Stimulated activated CD4-positive, alpha-beta T cell treated with anti-CD3 and anti-CD28 coated beads, Interleukin-2, amount 100 ng/mL, for 24 hours (primary cell): ENCODE measurements around the gene GSTM4.
A peak's percentile ranks its signal among the peaks of the same experiment; 100 is the strongest.
"Not testable (repeated sequence)": the region's sequence is repeated elsewhere in the genome, so short reads cannot be mapped to it uniquely, and the experiment has no call there.

Experiments used
- DNase-seq, 2 donors: peaks; one replicate each; pipeline ENCODE4 v3.0.0-alpha.2; 2020

Gene GSTM4

DNA sequence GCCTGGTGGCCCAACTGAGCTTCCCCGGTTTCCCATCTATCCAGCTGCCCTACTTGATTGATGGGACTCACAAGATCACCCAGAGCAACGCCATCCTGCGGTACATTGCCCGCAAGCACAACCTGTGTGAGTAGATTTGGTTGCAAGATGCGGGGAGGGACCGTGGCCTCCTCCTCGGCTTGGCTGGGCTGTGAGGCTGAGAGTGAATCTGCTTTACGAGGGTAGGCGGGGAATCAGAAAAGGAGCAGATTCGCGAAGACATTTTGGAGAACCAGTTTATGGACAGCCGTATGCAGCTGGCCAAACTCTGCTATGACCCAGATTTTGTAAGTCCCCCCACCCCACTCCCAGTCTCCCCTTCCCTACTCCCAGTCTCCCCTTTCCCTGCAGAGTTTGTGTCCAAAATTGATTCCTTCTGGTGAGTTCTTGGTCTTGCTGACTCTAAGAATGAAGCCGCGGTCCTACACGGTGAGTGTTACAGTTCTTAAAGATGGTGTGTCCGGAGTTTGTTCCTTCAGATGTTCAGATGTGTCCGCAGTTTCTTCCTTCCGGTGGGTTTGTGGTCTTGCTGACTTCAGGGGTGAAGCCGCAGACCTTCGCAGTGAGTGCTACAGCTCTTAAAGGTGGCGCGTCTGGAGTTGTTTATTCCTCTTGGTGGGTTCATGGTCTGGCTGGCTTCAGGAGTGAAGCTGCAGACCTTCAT lies 13.5 kb downstream of the GSTM4 start:
- DNase-seq, result no peak

DNA sequence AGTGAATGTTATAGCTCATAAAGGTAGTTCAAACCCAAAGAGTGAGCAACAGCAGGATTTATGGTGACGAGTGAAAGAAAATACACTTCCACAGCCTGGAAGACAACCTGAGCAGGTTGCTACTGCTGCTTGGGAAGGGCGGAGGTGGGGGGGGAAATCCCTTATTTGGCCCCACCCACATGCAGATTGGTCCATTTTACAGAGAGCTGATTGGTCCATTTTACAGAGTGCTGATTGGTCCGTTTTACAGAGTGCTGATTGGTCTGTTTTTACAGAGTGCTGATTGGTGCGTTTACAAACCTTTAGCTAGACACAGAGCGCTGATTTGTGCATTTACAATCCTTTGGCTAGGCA lies 14.0 kb downstream of the GSTM4 start:
- not testable (repeated sequence) for DNase-seq

DNA sequence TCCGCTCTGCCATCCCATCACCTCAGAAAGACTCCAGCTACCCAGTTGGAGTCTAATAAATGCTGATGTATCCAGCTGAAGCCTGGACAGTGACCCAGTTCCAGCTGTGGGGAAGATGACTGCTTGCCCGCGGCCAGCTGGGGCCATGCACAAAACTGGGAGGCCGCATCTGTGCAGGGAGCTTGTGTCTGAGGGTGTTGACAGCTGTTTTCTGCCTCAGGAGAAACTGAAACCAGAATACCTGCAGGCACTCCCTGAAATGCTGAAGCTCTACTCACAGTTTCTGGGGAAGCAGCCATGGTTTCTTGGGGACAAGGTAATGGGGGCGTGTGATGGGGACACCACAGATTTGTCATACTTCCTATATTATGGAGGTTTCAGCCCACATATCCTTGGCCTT lies 15.2 kb downstream of the GSTM4 start:
- DNase-seq, result no peak

DNA sequence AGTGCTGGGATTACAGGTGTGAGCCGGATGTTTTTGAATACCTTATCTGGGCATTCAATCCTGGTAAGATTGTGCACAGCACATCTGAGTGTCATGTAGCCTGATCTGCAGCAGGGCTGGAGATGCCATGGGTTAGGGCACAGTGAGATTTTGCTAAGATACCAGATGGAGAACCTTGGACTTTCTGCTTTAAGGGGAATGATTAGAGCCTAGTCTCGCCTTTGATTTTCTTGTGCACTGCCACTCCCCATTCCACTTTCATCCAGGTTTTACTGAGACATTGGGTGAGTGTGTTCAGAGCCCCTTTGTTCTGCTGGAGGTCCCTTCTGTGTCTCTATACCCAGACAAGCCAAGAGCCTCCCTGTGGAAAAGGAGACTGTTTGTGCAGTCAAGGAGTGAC lies 18.0 kb downstream of the GSTM4 start:
- not testable (repeated sequence) for DNase-seq

DNA sequence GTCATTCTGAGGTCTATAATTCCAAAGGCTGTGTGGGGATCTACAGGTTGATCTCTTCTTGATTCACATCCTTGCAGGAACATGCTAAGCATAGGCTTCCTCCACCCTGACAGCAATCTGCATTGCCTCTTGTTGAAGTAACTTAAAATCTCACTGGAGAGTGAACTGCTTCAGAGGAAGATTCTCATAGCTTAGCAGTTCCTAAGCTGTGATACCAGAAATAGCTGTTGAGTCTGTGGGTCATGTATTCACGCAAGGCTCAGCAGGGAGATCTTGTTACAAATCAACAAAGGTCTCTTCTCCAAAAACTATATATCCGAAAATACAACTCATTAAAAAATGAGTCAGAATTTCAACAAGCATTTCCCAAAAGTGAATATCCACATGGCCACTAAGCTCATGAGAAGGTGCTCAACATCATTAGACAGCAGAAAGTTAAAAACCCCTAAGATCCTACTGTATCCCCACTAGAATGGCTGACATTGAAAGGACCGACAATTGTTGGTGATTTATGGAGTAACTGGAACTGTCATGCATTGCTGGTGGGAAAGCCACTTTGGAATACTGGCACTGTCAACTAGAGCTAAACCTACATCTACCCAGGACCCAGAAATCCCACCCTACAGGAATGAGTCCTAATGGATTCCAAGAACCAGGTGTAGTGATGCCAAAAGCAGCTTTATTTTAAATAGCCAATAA lies 20.9 kb downstream of the GSTM4 start:
- not testable (repeated sequence) for DNase-seq

DNA sequence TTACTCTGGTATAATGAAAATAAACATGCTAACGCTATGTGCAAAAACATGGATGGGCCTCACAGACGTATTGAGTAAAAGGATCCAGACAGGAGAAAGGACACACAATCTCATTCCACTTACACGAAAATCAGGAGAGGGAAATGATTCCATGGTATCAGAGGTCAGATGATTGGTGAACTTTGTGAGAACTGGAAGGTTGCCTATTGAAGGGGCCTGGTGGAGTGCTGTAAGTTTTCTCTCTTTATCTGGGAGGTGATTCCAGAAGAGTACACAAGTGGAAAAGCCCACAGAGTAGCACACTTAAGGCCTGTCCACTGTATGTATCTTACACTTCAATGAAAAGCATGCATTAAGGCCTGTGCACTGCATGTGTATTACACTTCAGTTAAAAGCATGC lies 21.6 kb downstream of the GSTM4 start:
- DNase-seq, result no peak

DNA sequence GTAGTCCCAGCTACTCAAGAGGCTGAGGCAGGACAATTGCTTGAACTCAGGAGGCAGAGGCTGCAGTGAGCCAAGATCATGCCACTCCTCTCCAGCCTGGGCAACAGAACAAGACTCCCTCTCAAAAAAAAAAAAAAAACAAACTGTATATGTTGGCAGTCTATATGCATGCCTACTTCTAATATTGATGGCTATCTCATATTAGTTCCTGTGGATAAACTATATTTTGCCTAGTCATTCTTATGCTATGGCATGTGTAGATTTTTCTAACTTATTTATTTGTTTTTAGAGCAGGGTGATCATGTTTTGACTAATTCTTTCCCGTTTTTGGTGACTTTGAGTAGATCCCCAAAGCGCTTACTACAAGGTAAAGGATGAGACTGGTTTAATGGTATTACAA lies 22.7 kb downstream of the GSTM4 start:
- DNase-seq, result not testable (repeated sequence)

DNA sequence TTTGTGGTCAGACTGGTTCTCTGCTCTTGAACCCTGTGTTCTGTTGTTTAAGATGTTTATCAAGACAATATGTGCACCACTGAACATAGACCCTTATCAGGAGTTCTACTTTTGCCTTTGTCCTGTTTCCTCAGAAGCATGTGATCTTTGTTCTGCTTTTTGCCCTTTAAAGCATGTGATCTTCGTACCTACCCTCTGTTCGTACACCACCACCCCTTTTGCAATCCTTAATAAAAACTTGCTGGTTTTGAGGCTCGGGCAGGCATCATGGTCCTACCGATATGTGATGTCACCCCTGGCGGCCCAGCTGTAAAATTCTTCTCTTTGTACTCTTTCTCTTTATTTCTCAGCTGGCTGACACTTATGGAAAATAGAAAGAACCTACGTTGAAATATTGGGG lies 28.9 kb downstream of the GSTM4 start:
- DNase-seq, result not testable (repeated sequence)

DNA sequence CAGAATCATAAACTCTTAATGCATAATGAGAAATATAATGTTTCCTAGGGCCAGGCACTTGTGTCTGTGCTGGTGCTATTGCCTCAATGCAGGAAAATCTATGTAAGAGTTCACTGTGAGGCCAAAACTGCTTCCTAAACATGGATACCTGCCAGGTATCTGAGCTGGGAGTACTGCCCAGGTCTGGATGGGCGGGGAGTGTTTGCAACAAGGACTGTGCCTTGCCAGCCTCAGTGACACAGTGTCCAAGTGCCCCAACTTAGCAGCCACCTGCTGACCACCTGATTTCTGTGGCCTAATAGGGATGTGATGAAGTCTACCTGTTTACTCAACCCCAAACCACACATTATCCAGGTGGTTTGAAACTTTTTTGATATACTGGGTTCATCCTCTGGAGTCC lies 29.5 kb downstream of the GSTM4 start:
- not testable (repeated sequence) for DNase-seq

DNA sequence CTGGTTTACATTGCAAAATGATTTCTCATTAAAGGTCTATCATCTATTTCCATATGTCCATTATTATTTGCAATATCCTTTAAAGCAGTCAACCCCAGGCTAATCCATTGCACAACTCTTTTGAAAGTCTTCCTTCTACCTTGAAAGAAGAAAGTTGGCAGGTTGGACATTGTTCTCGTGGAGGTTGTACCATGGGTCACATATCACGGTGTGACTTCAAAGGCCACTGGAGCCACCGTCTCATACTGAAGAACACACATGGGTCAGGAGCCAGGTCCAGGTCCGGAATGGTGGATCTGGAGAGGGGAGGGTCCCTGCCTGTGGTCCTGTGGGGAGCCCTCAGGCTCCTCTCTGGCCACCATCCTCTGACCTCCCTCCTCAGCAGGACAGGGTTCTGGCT lies 30.0 kb downstream of the GSTM4 start:
- not testable (repeated sequence) for DNase-seq

DNA sequence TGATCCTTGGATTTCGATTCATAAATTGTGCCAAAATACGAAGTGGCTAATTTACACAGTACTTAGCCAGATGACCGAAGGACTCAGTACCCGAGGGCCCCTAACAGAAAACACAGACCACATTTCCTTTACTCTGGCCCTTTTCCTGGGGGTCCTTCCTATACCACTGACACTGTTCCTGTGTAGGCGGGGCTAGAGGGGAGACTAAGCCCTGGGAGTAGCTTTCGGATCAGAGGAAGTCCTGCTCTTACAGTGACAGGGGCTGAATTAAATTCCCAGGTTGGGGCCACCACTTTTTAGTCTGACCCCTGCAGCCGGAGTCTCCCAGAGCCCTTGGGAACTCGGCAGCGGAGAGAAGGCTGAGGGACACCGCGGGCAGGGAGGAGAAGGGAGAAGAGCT lies 31.2 kb downstream of the GSTM4 start:
- DNase-seq, result not testable (repeated sequence)

DNA sequence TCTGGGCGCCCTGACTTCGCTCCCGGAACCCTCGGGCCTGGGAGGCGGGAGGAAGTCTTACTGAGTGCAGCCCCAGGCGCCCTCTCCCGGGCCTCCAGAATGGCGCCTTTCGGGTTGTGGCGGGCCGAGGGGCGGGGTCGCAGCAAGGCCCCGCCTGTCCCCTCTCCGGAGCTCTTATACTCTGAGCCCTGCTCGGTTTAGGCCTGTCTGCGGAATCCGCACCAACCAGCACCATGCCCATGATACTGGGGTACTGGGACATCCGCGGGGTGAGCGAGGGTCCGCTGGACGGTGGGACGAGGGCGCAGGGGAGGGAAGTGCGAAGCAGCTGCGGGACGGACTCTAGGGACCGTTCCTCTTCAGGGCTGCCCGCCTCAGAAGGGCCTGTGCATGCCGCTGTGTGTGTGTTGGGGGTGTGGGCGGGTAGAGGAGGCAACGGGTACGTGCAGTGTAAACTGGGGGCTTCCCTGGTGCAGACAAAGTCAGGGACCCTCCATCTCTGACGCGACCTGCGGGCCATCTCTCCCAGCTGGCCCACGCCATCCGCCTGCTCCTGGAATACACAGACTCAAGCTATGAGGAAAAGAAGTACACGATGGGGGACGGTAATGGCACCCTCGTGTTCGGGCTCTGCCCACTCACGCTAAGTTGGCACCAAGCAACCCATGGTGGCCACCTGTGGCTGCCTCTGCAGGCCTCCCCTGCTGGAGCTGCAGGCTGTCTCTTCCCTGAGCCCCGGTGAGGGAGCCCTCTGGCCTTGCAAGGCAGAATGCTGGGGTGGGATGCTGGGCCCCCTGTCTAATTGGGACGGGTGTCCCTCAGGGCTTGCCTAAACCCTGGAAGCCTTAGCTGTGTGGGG lies 32.0 kb downstream of the GSTM4 start, which contains the start of gene GSTM1:
GSTM1 (plus strand) TSS at position 177 of the 859 bp plus-strand sequence; CDS start at position 234, 57 bp downstream.
- peak in 1 of 2 donors; percentile 78 for DNase-seq

DNA sequence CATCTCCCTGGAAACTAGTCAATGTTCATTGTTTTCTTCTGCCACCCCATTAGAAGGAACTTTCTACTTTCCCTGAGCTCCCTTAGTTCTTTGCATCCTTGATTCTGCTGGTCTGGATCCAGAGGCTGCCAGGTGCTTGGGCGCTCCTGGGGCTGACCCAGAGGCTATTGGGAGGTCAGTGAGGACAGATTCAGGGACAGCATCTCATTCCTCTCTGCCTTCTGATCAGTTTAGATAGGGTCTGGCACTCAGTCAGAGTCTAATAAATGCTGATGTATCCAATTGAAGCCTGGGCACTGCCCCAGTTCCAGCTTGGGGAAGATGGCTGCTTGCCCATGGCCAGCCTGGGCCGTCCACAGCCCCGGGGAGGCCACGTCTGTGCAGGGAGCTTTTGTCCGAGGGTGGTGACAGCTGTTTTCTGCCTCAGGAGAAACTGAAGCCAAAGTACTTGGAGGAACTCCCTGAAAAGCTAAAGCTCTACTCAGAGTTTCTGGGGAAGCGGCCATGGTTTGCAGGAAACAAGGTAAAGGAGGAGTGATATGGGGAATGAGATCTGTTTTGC lies 34.0 kb downstream of the GSTM4 start:
- DNase-seq, result no peak

DNA sequence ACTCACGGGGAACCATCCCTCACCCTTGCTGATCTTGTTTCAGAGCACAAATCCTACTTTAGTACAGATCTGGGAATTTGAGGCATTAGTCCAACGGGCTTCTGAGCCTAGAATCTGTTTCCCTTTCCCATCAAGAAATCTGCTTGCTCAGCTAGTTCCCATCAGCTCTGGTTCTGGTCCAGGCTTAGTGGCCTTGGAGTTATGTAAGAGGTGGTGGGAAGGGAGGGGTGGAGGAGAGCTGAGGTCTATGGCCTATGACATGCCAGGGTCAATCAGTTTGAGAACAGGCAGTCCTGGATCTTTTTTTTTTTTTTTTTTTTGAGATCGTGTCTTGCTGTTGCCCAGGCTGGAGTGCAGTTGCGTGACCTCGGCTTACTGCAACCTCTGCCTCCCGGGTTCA lies 35.9 kb downstream of the GSTM4 start:
- no peak for DNase-seq

DNA sequence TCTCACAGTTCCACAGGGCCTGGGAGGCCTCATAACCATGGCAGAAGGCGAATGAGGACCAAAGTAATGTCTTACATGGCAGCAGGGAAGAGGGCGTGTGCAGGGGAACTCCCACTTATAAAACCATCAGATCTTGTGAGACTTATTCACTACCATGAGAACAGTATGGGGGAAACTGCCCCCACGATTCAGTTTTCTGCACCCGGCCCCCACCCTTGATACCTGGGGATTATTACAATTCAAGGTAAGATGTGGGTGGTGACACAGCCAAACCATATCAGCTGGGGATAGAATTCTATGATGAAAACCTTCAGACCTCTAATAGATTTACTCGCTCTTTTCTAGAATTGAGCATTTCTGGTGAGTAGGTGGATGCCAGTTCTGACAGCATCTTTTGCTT lies 38.5 kb downstream of the GSTM4 start:
- not testable (repeated sequence) for DNase-seq

DNA sequence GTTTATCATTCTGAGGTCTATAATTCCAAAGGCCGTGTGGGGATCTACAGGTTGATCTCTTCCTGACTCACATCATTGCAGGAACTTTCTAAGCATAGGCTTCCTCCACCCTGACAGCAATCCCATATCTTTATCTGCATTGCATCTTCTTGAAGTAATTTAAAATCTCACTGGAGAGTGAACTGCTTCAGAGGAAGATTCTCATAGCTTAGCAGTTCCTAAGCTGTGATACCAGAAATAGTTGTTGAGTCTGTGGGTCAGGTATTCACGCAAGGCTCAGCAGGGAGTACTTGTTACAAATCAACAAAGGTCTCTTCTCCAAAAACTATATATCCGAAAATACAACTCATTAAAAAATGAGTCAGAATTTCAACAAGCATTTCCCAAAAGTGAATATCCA lies 39.2 kb downstream of the GSTM4 start:
- not testable (repeated sequence) for DNase-seq

DNA sequence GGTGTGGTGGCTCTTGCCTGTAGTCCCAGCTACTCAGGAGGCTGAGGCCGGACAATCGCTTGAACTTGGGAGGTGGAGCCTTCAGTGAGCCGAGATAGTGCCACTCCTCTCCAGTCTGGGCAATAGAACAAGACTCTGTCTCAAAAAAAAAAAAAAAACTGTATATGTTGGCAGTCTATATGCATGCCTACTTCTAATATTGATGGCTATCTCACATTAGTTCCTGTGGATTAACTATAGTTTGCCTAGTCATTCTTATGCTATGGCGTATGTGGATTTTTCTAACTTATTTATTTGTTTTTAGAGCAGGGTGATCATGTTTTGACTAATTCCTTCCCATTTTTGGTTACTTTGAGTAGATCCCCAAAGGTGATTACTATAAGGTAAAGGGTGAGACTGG lies 41.2 kb downstream of the GSTM4 start:
- DNase-seq, result no peak

DNA sequence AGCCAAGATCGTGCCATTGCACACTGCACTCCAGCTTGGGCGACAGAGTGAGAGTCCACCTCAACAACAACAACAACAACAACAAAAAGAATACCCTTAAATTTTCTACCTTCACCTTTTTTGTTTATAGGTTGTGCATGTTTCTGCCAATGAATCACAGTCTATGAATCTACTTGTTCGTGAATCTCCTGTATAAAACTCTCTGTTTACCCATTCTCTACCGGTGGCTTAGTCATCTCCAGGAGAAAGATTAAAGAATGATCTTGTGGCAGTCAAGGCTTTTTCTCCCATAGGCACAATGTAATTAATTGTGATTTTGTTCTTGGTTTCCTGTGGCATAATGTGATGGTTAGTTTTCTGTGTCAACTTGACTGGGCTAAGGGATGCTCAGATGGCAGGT lies 42.0 kb downstream of the GSTM4 start:
- not testable (repeated sequence) for DNase-seq

DNA sequence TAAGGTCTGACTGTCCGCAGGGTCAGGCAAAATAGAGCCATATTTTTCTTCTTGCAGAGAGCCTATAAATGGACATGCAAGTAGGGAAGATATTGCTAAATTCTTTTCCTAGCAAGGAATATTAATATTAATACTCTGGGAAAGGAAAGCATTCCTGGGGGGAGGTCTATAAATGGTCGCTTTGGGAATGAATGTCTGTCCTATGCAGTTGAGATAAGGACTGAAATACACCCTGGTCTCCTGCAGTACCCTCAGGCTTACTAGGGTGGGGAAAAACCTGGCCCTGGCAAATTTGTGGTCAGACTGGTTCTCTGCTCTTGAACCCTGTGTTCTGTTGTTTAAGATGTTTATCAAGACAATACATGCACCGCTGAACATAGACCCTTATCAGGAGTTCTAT lies 47.0 kb downstream of the GSTM4 start:
- not testable (repeated sequence) for DNase-seq

DNA sequence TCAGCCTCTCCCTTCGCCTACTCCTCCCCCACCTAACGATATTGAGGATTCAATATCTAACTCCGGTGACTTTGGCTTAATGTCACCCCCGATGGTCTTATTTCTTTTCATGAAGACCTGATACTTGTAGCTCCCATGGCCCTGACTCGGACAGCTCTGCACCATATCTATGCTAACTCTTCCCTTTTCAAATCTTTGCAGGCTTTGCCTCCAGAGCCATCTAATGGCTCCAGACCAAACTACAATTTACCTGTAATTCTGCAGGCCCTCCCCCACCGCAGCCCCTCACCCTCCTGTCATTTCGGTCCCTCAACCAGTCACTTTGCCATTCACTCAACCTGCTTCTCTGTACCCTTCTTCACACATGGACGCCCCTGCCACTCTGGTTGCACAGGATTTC lies 48.3 kb downstream of the GSTM4 start:
- no peak for DNase-seq

DNA sequence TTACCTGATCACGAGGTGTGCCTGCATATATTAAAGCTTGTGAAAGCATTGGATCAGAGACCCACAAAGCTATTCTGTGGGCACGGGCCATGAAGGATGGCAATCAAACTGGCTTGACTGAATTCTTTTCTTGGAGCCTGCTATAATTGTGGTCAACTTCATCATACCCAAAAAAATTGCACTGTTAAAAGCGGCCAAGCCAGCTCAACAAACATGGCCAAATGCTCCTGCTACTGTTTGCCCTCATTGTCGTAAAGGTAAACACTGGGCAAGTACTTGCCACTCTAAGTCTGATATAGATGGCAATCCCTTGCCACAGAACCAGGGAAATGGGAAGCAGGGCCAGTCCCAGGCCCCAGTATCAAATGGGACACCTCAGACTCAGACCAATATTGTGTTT lies 49.5 kb downstream of the GSTM4 start:
- no peak for DNase-seq

DNA sequence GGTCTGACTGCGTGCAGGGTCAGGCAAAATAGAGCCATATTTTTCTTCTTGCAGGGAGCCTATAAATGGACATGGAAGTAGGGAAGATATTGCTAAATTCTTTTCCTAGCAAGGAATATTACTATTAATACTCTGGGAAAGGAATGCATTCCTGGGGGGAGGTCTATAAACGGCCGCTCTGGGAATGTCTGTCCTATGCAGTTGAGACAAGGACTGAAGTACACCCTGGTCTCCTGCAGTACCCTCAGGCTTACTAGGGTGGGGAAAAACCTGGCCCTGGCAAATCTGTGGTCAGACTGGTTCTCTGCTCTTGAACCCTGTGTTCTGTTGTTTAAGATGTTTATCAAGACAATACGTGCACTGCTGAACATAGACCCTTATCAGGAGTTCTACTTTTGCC lies 53.0 kb downstream of the GSTM4 start:
- not testable (repeated sequence) for DNase-seq

DNA sequence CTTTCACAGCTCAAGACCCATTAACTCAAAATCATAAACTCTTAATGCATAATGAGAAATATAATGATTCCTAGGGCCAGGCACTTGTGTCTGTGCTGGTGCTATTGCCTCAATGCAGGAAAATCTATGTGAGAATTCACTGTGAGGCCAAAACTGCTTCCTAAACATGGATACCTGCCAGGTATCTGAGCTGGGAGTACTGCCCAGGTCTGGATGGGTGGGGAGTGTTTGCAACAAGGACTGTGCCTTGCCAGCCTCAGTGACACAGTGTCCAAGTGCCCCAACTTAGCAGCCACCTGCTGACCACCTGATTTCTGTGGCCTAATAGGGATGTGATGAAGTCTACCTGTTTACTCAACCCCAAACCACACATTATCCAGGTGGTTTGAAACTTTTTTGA lies 53.9 kb downstream of the GSTM4 start:
- not testable (repeated sequence) for DNase-seq
